ENCODE measurements around the gene LIN52. TPM values are rescaled to one million over a fixed set of nuclear protein-coding genes. Genes with fewer than 3 reads are reported as not detected.

The LIN52 gene
- total RNA-seq, 2 donors from 2014 or later = 16.4 to 19.0 TPM

DNA sequence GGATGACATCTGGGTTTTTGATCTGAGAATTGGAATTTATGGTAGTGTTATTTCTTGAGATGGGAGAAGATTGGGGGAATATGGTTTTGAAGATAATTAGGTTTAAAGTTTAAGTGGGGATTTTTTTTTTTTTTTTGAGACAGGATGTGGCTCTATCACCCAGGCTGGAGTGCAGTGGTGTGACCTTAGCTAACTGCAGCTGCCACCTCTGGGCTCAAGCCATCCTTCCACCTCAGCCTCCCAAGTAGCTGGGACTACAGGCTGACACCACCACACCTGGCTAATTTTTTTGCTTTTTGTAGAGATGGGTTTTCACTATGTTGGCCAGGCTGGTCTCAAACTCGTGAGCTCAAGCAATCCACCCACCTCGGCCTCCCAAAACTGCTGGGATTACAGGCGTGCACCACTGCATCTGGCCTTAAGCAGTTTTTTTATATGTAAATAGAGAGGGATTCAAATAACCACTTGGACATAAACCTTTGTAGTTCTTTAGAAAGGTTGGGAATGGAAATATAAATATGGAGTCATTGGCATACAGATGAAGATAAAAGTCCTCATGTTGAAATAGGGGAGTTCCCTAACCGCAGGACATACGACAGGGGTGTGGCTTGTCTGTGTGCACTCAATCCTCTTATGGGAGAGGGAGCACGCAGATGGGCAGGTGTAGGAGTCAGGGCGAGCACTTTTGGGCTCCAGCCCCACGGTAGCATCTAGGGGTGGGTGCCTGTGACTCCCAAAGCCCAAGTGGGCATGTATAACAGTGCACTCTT lies 4.7 kb downstream of the LIN52 start:
- no peaks in the 10 kb centered on the region for H3K27me3 Mint-ChIP-seq (ENCODE audit: insufficient read depth)

GRCh38 chr14:74105381-74105780 lies 20.6 kb downstream of the LIN52 start:
- Mint-ChIP-seq H3K27me3 (ENCODE audit: insufficient read depth) (no peaks in the 10 kb centered on the region), H3K27ac (no peak overlapping the region), H3K4me1 (no peaks in the 10 kb centered on the region), H3K4me3 (no peak overlapping the region), H3K36me3 (ENCODE audit: low read depth) (peaks cover 65% of the 10 kb centered on the region), H3K9me3 (no peaks in the 10 kb centered on the region)
- H3K27me3 ChIP-seq (ENCODE audit: control insufficient read depth, insufficient read depth, low read length, poor library complexity, severe bottlenecking) = no peaks in the 10 kb centered on the region
- H3K9me3 ChIP-seq (ENCODE audit: control insufficient read depth, low read length) = no peaks in the 10 kb centered on the region
- TF ChIP-seq, protein P1, sequence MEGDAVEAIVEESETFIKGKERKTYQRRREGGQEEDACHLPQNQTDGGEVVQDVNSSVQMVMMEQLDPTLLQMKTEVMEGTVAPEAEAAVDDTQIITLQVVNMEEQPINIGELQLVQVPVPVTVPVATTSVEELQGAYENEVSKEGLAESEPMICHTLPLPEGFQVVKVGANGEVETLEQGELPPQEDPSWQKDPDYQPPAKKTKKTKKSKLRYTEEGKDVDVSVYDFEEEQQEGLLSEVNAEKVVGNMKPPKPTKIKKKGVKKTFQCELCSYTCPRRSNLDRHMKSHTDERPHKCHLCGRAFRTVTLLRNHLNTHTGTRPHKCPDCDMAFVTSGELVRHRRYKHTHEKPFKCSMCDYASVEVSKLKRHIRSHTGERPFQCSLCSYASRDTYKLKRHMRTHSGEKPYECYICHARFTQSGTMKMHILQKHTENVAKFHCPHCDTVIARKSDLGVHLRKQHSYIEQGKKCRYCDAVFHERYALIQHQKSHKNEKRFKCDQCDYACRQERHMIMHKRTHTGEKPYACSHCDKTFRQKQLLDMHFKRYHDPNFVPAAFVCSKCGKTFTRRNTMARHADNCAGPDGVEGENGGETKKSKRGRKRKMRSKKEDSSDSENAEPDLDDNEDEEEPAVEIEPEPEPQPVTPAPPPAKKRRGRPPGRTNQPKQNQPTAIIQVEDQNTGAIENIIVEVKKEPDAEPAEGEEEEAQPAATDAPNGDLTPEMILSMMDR (conservative IDR thresholded peaks at IDR 0.05) = no peak
- no peak overlapping the region for H3K27ac ChIP-seq (ENCODE audit: low read depth, low read length)
- H3K4me3 ChIP-seq (ENCODE audit: low read length) = no peak overlapping the region
- peaks cover 63% of the 10 kb centered on the region for H3K36me3 ChIP-seq (ENCODE audit: control insufficient read depth, insufficient read depth, low read length)
- 100% methylated on average over 2 of the region's 2 CpGs; no CpG with 5 or more reads in 1 of the 2 experiments for WGBS, 2 experiments (ENCODE audit: insufficient coverage in 1 of 2, insufficient read length in 1 of 2)
- no peak for DNase-seq
- H3K9ac ChIP-seq (ENCODE audit: extremely low read depth, low read length, poor library complexity, severe bottlenecking) = no peak overlapping the region
- H3K4me1 ChIP-seq (ENCODE audit: control insufficient read depth, insufficient read depth, low read length) = no peaks in the 10 kb centered on the region

More for the DNA sequence above, 4.7 kb downstream of the LIN52 start:
- Histone ChIP-seq H3K9ac (ENCODE audit: extremely low read depth, low read length, poor library complexity, severe bottlenecking) (no peak overlapping the region), H3K27me3 (ENCODE audit: control insufficient read depth, insufficient read depth, low read length, poor library complexity, severe bottlenecking) (no peaks in the 10 kb centered on the region), H3K36me3 (ENCODE audit: control insufficient read depth, insufficient read depth, low read length) (peaks cover 15% of the 10 kb centered on the region), H3K4me1 (ENCODE audit: control insufficient read depth, insufficient read depth, low read length) (no peaks in the 10 kb centered on the region), H3K9me3 (ENCODE audit: control insufficient read depth, low read length) (no peaks in the 10 kb centered on the region), H3K4me3 (ENCODE audit: low read length) (no peak overlapping the region), H3K27ac (ENCODE audit: low read depth, low read length) (no peak overlapping the region)
- Mint-ChIP-seq H3K9me3 (no peaks in the 10 kb centered on the region), H3K27ac (peak overlapping the region; percentile 59), H3K4me1 (peaks cover 8% of the 10 kb centered on the region), H3K36me3 (ENCODE audit: low read depth) (peaks cover 20% of the 10 kb centered on the region), H3K4me3 (no peak overlapping the region)
- DNase-seq = no peak
- 94 to 97% methylated on average over 5 to 8 of the region's 8 CpGs for WGBS, 2 experiments (ENCODE audit: insufficient coverage in 1 of 2, insufficient read length in 1 of 2)
- TF ChIP-seq, protein P1 (conservative IDR thresholded peaks at IDR 0.05) = no peak

DNA sequence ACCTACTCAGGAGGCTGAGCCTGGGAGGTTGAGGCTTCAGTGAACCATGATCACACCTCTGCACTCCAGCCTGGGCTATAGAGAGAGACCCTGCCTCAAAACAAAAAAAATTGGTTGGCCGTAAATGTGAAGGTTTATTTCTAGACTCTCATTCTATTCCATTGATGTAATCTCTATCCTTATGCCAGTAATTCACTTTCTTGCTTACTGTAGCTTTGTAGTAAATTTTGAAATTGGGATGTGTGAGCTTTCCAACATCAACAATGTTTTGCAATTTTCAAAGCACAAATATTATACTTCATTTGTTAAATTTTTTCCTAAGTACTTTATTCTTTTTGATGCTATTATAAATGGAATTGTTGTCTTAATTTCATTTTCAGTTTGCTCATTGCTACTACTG lies 24.6 kb downstream of the LIN52 start:
- no peaks in the 10 kb centered on the region for H3K27me3 ChIP-seq (ENCODE audit: control insufficient read depth, insufficient read depth, low read length, poor library complexity, severe bottlenecking)
- WGBS, 2 experiments (ENCODE audit: insufficient coverage in 1 of 2, insufficient read length in 1 of 2) = no CpG with 5 or more reads among the region's 1 CpG
- H3K4me1 ChIP-seq (ENCODE audit: control insufficient read depth, insufficient read depth, low read length) = no peaks in the 10 kb centered on the region
- peaks cover 51% of the 10 kb centered on the region for H3K36me3 Mint-ChIP-seq (ENCODE audit: low read depth)
- H3K9ac ChIP-seq (ENCODE audit: extremely low read depth, low read length, poor library complexity, severe bottlenecking) = no peak overlapping the region
- H3K27ac ChIP-seq (ENCODE audit: low read depth, low read length) = no peak overlapping the region
- H3K4me3 ChIP-seq (ENCODE audit: low read length) = no peak overlapping the region
- TF ChIP-seq, protein P1 (conservative IDR thresholded peaks at IDR 0.05) = no peak
- H3K9me3 ChIP-seq (ENCODE audit: control insufficient read depth, low read length) = no peaks in the 10 kb centered on the region
- H3K4me1 Mint-ChIP-seq = no peaks in the 10 kb centered on the region
- DNase-seq = no peak
- no peak overlapping the region for H3K27ac Mint-ChIP-seq
- no peaks in the 10 kb centered on the region for H3K9me3 Mint-ChIP-seq
- no peaks in the 10 kb centered on the region for H3K27me3 Mint-ChIP-seq (ENCODE audit: insufficient read depth)
- no peak overlapping the region for H3K4me3 Mint-ChIP-seq
- H3K36me3 ChIP-seq (ENCODE audit: control insufficient read depth, insufficient read depth, low read length) = peaks cover 51% of the 10 kb centered on the region
